GM12873 (cell line): ENCODE results near the gene CEP112.

Experiments used
- TF ChIP-seq, protein P1 (sequence below): IDR thresholded peaks from 2 replicates; pipeline ENCODE4 v1.5.1; 2012; ENCODE audit warnings: low read depth, mild to moderate bottlenecking, moderate library complexity, low read length, control low read depth; ENCODE audit not compliant: insufficient read depth; ENCODE audit errors: missing control alignments

The CEP112 gene

DNA sequence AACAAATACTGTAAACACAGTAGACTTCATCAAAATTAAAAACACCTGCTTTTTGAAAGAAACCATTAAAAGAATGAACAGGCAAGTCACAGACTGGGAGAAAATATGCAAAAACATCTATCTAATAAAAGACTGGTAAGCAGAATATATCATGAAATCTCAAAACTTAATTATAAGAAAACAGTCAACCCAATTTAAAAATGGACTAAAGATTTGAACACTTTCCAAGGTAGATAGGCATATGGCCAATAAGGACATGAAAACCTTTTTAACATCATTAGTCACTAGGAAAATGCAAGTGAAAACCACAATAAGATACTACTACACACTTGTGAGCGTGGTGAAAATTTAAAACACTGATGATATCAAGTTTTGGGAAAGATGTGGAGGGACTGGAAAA, 218.7 kb downstream of the CEP112 start:
- TF ChIP-seq, protein P1, sequence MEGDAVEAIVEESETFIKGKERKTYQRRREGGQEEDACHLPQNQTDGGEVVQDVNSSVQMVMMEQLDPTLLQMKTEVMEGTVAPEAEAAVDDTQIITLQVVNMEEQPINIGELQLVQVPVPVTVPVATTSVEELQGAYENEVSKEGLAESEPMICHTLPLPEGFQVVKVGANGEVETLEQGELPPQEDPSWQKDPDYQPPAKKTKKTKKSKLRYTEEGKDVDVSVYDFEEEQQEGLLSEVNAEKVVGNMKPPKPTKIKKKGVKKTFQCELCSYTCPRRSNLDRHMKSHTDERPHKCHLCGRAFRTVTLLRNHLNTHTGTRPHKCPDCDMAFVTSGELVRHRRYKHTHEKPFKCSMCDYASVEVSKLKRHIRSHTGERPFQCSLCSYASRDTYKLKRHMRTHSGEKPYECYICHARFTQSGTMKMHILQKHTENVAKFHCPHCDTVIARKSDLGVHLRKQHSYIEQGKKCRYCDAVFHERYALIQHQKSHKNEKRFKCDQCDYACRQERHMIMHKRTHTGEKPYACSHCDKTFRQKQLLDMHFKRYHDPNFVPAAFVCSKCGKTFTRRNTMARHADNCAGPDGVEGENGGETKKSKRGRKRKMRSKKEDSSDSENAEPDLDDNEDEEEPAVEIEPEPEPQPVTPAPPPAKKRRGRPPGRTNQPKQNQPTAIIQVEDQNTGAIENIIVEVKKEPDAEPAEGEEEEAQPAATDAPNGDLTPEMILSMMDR = no peak

DNA sequence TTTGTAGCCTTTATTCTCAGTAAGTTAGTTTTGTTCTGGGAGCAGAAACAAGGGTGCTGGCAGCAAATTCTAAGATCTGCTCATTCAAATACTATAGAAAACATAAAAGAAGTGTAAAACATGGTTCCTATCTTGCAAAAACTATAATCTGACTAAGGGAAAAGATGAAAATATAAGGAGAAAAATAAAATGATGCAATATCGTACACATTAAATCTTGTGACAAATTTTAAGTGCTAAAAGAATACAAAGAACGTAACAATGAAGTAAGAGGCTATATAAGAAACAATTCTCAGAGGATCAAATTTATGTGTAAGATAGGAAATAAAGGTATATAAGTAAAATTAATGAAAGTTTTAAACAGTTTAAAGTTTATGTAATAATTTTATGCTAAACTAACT, 224.6 kb downstream of the CEP112 start:
- TF ChIP-seq, protein P1 = no peak

DNA sequence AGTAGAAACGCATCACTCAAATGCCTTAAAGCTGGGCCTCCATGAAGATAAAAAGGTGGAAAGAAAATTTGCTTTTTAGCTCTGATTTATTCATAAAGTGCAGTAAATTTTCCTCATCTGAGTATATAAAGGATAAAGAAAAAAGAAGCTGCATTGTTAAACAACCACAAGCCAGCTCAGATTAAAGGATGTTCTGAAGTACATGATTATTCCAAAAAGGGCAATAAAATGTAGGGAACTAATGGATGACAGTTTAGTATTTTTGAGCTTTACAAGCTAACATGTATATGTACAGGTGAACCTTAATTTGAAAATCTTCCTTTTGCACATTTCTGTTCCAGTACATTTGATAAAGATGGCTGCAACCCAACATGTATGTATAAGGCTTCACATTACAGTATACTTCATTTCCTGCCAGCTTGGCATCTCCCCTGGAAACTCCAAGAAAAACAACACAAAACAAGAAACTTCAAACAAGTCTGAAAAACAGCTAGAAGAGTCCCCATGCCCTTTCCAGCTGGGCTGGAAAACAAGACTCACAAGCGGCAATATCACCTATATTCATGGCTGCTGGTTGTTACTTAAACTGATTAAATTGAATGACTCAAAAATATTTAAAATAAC, 225.7 kb downstream of the CEP112 start:
- TF ChIP-seq, protein P1 = no peak

DNA sequence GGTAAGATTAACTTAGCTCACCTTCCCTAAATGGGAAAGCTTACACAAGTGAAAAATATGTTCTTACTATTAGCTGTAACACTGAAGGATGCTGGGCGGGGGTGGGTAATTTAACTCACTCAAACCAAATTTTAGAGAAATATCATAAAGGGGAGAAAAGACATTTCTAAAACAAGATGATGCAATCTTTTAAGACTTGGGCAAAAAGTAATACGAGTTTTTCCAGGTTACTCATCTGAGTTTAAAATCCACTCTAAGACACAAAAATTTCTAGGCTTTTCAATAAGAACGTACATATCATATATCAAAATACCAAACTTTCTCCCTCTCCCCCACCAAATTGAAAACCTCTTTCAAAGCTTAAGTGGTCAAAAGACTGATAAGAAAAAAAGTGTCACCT, 228.8 kb downstream of the CEP112 start:
- TF ChIP-seq, protein P1 = no peak

DNA sequence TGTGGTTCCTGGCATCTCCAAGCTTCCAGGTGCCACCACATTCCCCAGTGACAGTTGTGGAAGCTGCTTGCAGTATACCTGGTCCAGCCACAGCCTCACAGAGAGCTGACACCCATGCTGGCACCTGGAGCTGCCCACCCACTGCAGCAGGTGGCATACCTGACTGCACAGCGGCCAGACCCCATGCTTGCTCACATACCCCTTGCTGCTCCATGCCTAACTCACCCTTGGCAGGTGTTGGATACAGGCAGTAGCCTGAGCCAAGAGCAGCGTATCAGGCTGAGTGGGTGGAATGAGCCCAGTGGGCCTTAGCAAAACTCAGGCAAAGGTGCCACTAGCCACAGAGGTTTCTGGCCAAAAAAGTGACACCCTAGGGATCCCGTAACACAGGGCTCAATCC, 232.3 kb downstream of the CEP112 start:
- TF ChIP-seq, protein P1 = no peak

DNA sequence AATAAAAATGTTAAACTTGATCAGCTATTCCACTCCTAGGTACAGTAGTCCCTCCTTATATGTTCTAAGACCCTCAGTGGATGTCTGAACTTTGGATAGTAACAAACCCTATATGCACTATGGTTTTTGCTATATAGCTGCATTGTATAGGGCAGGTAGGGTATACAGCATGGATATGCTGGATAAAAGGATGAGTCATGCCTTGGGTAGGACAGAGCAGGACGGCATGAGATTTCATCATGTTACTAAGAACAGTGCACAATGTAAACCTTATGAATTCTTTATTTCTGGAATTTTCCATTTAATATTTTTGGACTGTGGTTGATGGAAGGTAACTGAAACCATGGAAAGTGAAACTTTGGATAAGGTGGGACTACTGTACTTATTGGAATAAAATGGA, 235.1 kb downstream of the CEP112 start:
- TF ChIP-seq, protein P1 = no peak

DNA sequence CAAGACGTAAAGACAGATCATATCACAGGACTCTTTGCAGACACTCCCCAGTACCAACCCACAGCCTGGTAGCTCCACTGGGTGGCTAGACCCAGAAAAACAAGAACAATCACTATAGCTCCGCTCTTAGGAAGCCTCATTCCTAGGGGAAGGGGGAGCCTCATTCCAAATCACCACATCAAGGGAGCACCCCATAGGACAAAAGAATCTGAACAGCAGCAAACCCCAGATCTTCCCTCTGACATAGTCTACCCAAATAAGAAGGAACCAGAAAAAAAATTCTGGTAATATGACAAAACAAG, 237.8 kb downstream of the CEP112 start:
- TF ChIP-seq, protein P1 = no peak
